Body of pancreas (tissue), 4 donors: Measurements from ENCODE around the gene ZMYND10.

Experiments used
- POLR2A ChIP-seq, 3 donors: fragments of 450-650 bp; IDR thresholded peaks; one replicate each; pipeline ENCODE4 v1.6.1; 2016; ENCODE audit warnings: antibody characterized with exemption in 3 of 3, mild to moderate bottlenecking in 2 of 3
- TF ChIP-seq, protein P1 (sequence below), 7 experiments: fragments of 450-650 bp in 4 of 7; fragments of 200-600 bp in 3 of 7; sonication (generic) in 3 of 7; IDR thresholded peaks; one replicate each; pipeline ENCODE4 v1.5.1; 2016 to 2019; ENCODE audit warnings: antibody characterized with exemption in 7 of 7

DNA sequence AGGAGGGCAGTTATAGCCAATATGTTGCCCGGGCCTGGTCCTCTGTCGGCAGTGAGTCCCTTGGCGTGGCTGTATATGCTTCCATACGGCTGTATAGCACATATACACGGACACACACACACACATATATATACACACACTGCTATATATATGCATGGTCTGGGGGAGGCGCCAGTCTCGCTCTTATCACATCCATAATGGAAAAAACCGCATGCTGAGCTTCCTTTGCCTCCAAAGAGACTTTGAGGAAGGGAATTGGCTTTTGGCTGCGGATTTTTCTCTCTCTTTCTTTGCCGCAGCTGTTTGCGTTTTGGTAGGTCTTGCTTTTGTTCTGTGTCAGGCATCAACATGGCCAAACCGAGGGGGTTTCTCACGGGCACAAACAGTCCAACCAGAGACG lies 25.1 kb upstream of the ZMYND10 start:
- TF ChIP-seq, protein P1, sequence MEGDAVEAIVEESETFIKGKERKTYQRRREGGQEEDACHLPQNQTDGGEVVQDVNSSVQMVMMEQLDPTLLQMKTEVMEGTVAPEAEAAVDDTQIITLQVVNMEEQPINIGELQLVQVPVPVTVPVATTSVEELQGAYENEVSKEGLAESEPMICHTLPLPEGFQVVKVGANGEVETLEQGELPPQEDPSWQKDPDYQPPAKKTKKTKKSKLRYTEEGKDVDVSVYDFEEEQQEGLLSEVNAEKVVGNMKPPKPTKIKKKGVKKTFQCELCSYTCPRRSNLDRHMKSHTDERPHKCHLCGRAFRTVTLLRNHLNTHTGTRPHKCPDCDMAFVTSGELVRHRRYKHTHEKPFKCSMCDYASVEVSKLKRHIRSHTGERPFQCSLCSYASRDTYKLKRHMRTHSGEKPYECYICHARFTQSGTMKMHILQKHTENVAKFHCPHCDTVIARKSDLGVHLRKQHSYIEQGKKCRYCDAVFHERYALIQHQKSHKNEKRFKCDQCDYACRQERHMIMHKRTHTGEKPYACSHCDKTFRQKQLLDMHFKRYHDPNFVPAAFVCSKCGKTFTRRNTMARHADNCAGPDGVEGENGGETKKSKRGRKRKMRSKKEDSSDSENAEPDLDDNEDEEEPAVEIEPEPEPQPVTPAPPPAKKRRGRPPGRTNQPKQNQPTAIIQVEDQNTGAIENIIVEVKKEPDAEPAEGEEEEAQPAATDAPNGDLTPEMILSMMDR (IDR thresholded peaks at IDR 0.05): no peak
- TF ChIP-seq POLR2A (IDR thresholded peaks at IDR 0.05): no peak
